Coronary artery (tissue), 2 donors: ENCODE data around the gene TEX14.

Experiments used
- DNase-seq: peaks from one replicate; pipeline ENCODE4 v3.0.0-alpha.2; 2017; ENCODE audit warnings: low spot score
- H3K27ac ChIP-seq, 2 donors: fragments of 200-600 bp; sonication (generic); one replicate each; pipeline ENCODE4 v1.5.1; 2016 to 2019
- H3K4me3 ChIP-seq: fragments of 200-600 bp; sonication (generic); 2 replicates; pipeline ENCODE4 v1.5.1; 2016; ENCODE audit warnings: mild to moderate bottlenecking, moderate library complexity
- TF ChIP-seq, protein P1 (sequence below): fragments of 200-600 bp; sonication (generic); IDR thresholded peaks from one replicate; pipeline ENCODE4 v1.5.1; 2019; ENCODE audit warnings: antibody characterized with exemption

TEX14 gene

DNA sequence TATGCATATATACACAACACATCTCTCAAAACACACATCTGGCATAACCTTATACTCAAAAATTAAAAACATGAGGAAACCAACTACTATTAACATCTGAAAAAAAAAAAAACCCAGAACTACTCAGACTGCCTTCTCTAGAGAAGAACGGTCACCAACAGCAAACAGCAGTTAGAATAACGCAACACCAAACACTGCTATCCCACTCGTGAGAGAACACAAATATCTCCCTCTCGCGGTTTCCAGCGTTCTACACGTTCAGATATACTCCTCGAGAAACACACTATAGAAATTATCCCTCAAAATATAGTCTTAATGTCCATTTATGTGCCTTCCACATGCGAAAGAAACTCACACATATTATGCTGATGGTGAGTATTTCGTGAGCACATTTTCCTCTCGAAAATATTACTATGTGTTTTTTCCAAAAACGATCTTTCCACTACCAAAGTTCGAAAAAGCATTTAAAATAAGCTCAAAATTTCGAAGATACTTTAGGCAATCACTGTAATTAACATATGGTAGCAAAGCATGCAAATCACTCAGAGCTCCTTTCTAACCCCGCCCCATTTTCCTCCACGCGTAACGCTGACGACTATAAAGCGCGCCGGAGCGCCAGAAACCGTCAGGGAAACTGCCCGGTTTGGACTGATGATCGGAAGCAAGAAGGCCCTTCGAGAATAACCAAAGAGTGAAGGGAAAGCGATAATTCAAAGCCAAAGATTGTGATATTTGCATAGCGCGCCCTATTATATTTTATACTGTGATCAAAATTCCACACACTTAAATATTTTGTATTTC is 60.1 kb downstream of the TEX14 start:
- TF ChIP-seq, protein P1, sequence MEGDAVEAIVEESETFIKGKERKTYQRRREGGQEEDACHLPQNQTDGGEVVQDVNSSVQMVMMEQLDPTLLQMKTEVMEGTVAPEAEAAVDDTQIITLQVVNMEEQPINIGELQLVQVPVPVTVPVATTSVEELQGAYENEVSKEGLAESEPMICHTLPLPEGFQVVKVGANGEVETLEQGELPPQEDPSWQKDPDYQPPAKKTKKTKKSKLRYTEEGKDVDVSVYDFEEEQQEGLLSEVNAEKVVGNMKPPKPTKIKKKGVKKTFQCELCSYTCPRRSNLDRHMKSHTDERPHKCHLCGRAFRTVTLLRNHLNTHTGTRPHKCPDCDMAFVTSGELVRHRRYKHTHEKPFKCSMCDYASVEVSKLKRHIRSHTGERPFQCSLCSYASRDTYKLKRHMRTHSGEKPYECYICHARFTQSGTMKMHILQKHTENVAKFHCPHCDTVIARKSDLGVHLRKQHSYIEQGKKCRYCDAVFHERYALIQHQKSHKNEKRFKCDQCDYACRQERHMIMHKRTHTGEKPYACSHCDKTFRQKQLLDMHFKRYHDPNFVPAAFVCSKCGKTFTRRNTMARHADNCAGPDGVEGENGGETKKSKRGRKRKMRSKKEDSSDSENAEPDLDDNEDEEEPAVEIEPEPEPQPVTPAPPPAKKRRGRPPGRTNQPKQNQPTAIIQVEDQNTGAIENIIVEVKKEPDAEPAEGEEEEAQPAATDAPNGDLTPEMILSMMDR, result no peak
- Histone ChIP-seq H3K27ac (peak overlapping the region; percentile 72 to 84), H3K4me3 (peak overlapping the region; percentile 64)
- DNase-seq, result peak; percentile 96

DNA sequence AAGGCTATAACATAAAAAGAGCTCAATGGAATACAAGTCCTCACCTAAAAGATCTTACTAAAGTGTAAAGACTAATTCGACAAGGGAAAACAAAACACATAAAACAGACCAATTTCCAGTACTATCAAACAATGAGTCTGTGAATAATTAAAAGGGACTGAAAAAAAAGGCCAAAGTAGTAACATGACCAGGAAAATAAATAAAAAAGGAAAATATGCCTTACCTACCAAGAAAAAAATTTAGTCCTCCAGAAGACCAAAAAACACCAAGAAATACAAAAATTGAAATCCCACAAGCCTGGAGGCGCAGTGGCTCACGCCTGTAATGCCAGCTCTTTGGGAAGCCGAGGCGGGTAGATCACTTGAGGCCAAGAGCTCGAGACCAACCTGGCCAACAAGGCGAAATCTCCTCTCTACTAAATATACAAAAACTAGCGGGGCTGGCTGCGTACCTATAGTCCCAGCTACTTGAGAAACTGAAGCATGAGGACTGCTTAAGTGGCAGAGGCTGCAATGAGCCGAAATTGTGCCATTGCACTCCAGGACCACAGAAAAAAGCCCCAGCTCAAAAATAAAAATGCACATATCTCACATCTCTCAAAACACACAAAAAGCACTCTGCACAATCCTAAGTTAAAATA is 60.8 kb downstream of the TEX14 start:
- TF ChIP-seq, protein P1, result no peak
- DNase-seq, result peak; percentile 71
- Histone ChIP-seq H3K27ac (peak overlapping the region; percentile 72 to 84), H3K4me3 (peak overlapping the region; percentile 64)

- TF ChIP-seq, protein P1, result no peak
- H3K27ac ChIP-seq, result peak overlapping the region in 1 of 2 donors; percentile 4
- no peak overlapping the region for H3K4me3 ChIP-seq
- no peak for DNase-seq
Observed at GRCh38 chr17:58626905-58627304, 64.9 kb downstream of the TEX14 start.

- no peak for DNase-seq
- TF ChIP-seq, protein P1, result no peak
- no peak overlapping the region for H3K27ac ChIP-seq
- no peak overlapping the region for H3K4me3 ChIP-seq
Observed at GRCh38 chr17:58624751-58625150, 67.1 kb downstream of the TEX14 start.

- H3K4me3 ChIP-seq, result no peak overlapping the region
- TF ChIP-seq, protein P1, result no peak
- no peak overlapping the region for H3K27ac ChIP-seq
- DNase-seq, result no peak
Observed at GRCh38 chr17:58621174-58621573, 70.7 kb downstream of the TEX14 start.

DNA sequence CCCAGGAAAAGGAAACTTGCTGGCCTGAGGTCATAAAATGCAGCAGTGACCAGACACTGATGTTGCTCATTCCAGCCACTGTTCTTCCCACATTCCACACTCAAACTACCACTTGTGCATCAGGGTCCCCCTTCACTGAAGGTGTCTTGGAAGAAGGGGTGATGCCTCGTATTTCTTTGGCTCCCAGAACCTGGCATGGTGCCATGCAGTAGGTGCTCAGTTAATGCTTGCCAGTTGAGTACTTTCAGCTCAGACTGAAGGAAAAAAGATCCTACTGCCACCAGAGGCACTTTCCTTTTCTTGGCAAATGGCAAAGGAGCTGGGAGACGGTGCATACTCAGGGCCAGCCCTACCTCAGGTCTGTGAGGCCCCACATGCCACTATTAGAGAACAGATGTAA is 73.5 kb downstream of the TEX14 start:
- H3K27ac ChIP-seq, result no peak overlapping the region
- TF ChIP-seq, protein P1, result no peak
- DNase-seq, result no peak
- H3K4me3 ChIP-seq, result no peak overlapping the region

GRCh38 chr17:58617563-58617962 is 74.3 kb downstream of the TEX14 start:
- DNase-seq, result no peak

More at GRCh38 chr17:58617563-58617962, 74.3 kb downstream of the TEX14 start:
- TF ChIP-seq, protein P1, result no peak
- no peak overlapping the region for H3K27ac ChIP-seq
- no peak overlapping the region for H3K4me3 ChIP-seq
